IPS-20b (cell line): Measurements from ENCODE around the gene SLC7A10.

ENCODE experiments used
- H3K27ac ChIP-seq: one replicate; pipeline ENCODE4 v1.5.1; 2013; ENCODE audit warnings: low read length
- H3K27me3 ChIP-seq: 2 replicates; pipeline ENCODE4 v1.6.1; 2013; ENCODE audit warnings: mild to moderate bottlenecking, low read length, inconsistent platforms; ENCODE audit not compliant: insufficient read depth
- H3K36me3 ChIP-seq: 2 replicates; pipeline ENCODE4 v1.6.1; 2013; ENCODE audit warnings: low read depth, mild to moderate bottlenecking, inconsistent platforms, low read length, moderate library complexity; ENCODE audit not compliant: insufficient read depth
- H3K4me1 ChIP-seq: 2 replicates; pipeline ENCODE4 v1.6.1; 2013; ENCODE audit warnings: mild to moderate bottlenecking, control low read depth, inconsistent platforms, low read length, moderate library complexity; ENCODE audit not compliant: insufficient read depth
- H3K4me3 ChIP-seq: 2 replicates; pipeline ENCODE4 v1.5.1; 2013; ENCODE audit warnings: mild to moderate bottlenecking, low read length, inconsistent platforms
- H3K9ac ChIP-seq: 2 replicates; pipeline ENCODE4 v1.6.1; 2013; ENCODE audit warnings: low read depth, mild to moderate bottlenecking, inconsistent platforms, low read length, moderate library complexity
- H3K9me3 ChIP-seq: 2 replicates; pipeline ENCODE4 v1.6.1; 2013; ENCODE audit warnings: mild to moderate bottlenecking, low read depth, low read length, inconsistent platforms; ENCODE audit not compliant: insufficient read depth

Gene SLC7A10

DNA sequence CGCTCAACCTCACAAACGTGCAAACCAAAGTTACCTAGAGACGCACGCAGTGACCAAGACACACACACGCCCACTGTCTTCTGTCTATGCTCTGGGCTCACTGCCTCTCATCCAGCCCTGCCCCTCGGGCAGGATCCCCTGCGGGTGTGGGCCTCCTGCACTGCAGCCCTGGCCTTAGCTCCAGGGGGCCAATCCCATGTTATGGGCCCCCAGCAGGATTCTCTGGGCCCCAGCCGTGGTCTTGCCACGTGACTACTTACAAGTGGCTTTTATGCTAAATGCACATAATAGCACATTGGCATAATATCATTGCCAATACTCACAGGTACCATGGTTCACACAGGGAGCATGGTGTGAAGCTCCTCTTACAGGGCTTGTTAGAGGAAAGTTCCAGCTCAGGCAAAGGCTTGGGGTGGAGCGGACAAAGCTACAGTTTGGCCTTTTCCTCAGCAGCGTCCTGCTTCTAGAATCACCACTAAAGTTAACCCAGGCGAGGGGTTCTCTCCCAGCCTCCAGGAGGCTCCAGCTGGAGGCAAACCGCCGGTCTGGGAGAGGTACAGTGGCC lies 39.3 kb upstream of the SLC7A10 start:
- Histone ChIP-seq H3K36me3 (no peaks in the 10 kb centered on the region), H3K9ac (no peak overlapping the region), H3K9me3 (no peaks in the 10 kb centered on the region), H3K27me3 (no peaks in the 10 kb centered on the region), H3K4me3 (no peak overlapping the region), H3K4me1 (no peaks in the 10 kb centered on the region), H3K27ac (no peak overlapping the region)

DNA sequence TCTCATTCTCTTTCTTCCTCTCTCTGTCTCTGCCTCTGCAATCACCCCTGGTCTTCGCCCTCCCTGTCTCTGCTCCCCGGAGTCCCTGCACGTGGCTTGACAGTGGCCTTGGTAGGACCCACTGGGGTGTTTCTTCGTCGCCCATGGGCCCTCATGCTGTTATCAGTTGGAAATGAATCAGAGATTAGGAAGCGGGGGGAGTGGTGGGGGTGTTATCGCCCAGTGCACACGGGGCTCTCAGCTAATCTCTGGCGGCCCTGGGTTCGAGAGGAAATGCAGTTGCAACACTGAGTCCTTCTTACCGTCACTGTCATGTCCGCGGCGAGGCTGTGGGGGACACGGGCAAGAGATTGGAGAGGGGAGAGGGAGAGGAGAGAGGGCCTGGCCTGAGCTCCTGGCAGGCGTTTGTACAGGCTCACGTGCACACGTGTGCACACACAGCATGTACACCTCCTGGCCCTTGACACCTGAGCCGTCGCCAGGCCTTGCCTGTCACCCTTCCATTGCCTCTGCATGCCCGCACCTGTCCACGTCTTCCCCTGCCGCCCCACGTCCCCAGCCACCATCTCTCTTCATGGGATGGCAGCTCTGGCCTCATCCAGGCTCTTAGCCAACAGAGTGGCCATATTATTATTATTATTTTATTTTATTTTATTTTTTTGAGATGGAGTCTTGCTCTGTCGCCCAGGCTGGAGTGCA lies 37.8 kb upstream of the SLC7A10 start:
- no peak overlapping the region for H3K4me3 ChIP-seq
- no peaks in the 10 kb centered on the region for H3K36me3 ChIP-seq
- H3K4me1 ChIP-seq, result no peaks in the 10 kb centered on the region
- H3K27me3 ChIP-seq, result no peaks in the 10 kb centered on the region
- no peak overlapping the region for H3K27ac ChIP-seq
- no peaks in the 10 kb centered on the region for H3K9me3 ChIP-seq
- H3K9ac ChIP-seq, result no peak overlapping the region

- no peaks in the 10 kb centered on the region for H3K27me3 ChIP-seq
- no peak overlapping the region for H3K27ac ChIP-seq
- H3K9ac ChIP-seq, result no peak overlapping the region
- H3K36me3 ChIP-seq, result no peaks in the 10 kb centered on the region
- H3K4me1 ChIP-seq, result no peaks in the 10 kb centered on the region
- no peaks in the 10 kb centered on the region for H3K9me3 ChIP-seq
- no peak overlapping the region for H3K4me3 ChIP-seq
Measured at GRCh38 chr19:33261511-33262189, 36.0 kb upstream of the SLC7A10 start.

DNA sequence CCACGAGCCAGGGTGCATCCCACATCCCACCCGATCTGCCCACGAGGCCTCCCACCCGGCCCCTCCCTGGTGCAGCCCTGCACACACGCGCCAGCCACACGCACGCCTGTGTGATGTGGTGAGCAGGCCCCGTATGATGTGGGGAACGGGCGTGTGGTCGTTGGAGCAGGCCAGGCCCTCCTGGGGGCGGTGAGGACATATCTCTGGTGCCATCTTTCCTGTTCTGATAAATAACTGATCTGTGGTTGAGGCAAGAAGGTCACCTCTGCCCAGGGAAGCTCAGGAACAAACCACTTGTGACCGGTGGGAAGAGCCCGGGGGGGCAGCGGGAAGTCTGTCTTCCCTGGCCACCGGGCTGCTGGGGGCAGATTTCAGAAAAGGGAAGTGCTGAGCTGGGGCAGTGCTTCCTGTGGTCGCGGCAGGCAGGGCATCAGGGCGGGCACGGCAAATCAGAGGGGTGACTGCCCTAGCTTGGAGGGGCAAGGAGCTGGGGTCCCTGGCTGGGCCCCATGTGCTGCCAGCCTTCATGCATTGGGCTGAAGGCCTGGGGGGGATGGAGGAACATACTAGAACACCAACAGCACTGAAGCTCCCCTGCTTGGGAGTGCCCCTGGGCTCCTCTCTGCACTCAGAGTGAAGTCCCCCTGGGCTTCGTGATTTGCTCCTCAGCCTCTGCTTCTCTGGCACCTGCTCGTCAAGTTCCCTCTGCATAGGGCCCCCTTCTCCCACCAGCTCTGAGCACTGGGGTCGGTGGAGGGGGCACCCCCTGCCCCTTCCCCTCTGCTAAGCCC lies 35.2 kb upstream of the SLC7A10 start:
- Histone ChIP-seq H3K27ac (no peak overlapping the region), H3K9me3 (no peaks in the 10 kb centered on the region), H3K27me3 (no peaks in the 10 kb centered on the region), H3K4me3 (no peak overlapping the region), H3K9ac (no peak overlapping the region), H3K36me3 (no peaks in the 10 kb centered on the region), H3K4me1 (no peaks in the 10 kb centered on the region)

- H3K4me1 ChIP-seq, result no peaks in the 10 kb centered on the region
- no peak overlapping the region for H3K4me3 ChIP-seq
- H3K36me3 ChIP-seq, result no peaks in the 10 kb centered on the region
- H3K27ac ChIP-seq, result no peak overlapping the region
- no peaks in the 10 kb centered on the region for H3K9me3 ChIP-seq
- no peak overlapping the region for H3K9ac ChIP-seq
- H3K27me3 ChIP-seq, result no peaks in the 10 kb centered on the region
Measured at GRCh38 chr19:33259539-33259938, 33.9 kb upstream of the SLC7A10 start.

DNA sequence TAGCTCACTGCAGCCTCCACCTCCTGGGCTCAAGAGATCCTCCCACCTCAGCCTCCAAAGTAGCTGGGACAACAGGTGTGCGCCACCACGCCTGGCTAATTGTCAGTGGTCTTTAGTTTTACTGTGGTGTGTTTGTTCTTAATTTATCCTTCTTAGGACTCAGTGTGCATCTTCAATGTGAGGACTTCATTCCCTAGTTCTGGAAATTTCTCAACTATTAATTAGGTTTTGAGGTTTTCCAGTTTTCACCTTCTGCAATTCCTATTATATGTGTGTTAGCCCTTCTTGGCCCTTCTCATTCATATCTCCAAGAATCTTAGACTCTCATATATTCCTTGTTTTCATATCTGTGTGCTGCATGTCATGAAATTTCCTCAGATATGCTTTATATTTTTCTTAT lies 32.2 kb upstream of the SLC7A10 start:
- no peaks in the 10 kb centered on the region for H3K36me3 ChIP-seq
- no peaks in the 10 kb centered on the region for H3K9me3 ChIP-seq
- no peaks in the 10 kb centered on the region for H3K27me3 ChIP-seq
- no peaks in the 10 kb centered on the region for H3K4me1 ChIP-seq
- H3K4me3 ChIP-seq, result no peak overlapping the region
- H3K27ac ChIP-seq, result no peak overlapping the region
- no peak overlapping the region for H3K9ac ChIP-seq

DNA sequence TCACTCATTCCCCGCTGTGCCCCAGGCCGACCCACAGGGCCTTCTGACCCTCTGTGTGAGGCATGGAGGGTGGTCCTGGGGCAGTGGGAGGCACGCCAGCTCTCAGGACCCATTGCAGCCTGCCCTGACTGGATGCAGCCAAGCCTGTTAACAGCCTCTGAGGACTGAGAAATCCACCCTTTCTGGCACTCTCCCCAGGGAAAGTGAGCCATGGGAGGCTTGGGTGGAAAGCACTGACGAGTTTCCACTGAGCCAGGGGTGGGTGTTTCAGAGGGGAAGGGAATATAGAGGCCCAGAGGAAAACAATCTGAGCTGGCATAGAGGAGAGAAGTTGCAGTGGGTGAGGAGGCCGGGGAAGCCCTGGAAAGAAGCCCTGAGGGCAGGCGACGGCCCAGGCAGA lies 30.6 kb upstream of the SLC7A10 start:
- H3K27me3 ChIP-seq, result no peaks in the 10 kb centered on the region
- H3K9me3 ChIP-seq, result no peaks in the 10 kb centered on the region
- H3K27ac ChIP-seq, result no peak overlapping the region
- H3K4me1 ChIP-seq, result no peaks in the 10 kb centered on the region; the same call in 1 of the 2 replicates
- no peaks in the 10 kb centered on the region for H3K36me3 ChIP-seq
- H3K9ac ChIP-seq, result no peak overlapping the region
- H3K4me3 ChIP-seq, result no peak overlapping the region

DNA sequence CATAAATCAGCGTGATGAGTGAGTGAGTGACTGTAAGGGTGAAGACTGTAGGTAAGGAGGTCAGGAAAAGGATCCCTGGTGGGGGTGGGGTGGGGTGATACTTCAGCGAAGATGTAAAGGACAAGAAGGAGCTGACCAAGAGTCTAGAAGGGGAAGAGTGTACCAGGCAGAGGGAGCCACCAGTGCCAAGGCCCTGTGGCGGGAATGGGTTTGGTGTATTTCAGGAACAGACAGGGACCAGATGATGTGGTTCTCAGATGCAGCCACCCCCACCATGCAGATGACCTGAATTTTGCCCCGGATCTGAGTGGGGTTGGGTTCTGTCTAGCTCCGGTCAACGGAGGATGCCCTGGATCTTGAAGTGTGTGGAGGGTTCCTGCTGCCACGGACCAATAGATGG lies 30.1 kb upstream of the SLC7A10 start:
- Histone ChIP-seq H3K4me3 (no peak overlapping the region), H3K27ac (no peak overlapping the region), H3K36me3 (no peaks in the 10 kb centered on the region), H3K4me1 (no peaks in the 10 kb centered on the region; the same call in 1 of the 2 replicates), H3K27me3 (no peaks in the 10 kb centered on the region), H3K9me3 (no peaks in the 10 kb centered on the region), H3K9ac (no peak overlapping the region)

- H3K27ac ChIP-seq, result no peak overlapping the region
- no peaks in the 10 kb centered on the region; the same call in 1 of the 2 replicates for H3K4me1 ChIP-seq
- H3K27me3 ChIP-seq, result no peaks in the 10 kb centered on the region
- H3K9me3 ChIP-seq, result no peaks in the 10 kb centered on the region
- H3K9ac ChIP-seq, result no peak overlapping the region
- no peak overlapping the region for H3K4me3 ChIP-seq
- H3K36me3 ChIP-seq, result no peaks in the 10 kb centered on the region
Measured at GRCh38 chr19:33254245-33254824, 28.7 kb upstream of the SLC7A10 start.

GRCh38 chr19:33252971-33253370 lies 27.3 kb upstream of the SLC7A10 start:
- H3K36me3 ChIP-seq, result no peaks in the 10 kb centered on the region
- H3K9me3 ChIP-seq, result no peaks in the 10 kb centered on the region
- H3K4me1 ChIP-seq, result no peaks in the 10 kb centered on the region; the same call in 1 of the 2 replicates
- no peak overlapping the region for H3K4me3 ChIP-seq
- H3K9ac ChIP-seq, result no peak overlapping the region
- no peaks in the 10 kb centered on the region for H3K27me3 ChIP-seq
- H3K27ac ChIP-seq, result no peak overlapping the region

DNA sequence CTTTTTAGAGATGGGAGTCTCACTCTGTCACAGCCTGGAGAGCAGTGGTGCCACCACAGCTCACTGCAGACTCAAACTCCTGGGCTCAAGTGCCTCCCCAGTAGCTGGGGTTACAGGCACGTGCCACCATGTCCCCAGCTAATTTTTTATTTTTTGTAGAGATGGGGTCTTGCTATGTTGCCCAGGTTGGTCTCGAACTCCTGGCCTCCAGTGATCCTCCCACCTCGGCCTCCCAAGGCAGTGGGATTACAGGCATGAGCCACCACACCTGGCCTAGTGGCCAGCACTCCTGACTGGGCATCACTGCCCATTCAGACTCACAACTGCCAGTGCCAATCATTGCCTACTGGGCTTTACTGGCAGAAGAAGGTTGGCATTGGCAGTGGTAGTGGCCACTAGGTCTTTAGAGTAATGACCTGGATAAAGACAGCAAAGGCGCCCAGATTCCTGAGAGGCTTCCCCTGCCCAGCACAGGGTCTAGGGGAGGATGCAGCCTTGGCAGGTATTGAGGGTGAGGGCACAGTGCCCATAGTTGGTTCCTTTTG lies 26.8 kb upstream of the SLC7A10 start:
- H3K9me3 ChIP-seq, result no peaks in the 10 kb centered on the region
- H3K9ac ChIP-seq, result no peak overlapping the region
- no peaks in the 10 kb centered on the region for H3K36me3 ChIP-seq
- H3K4me3 ChIP-seq, result no peak overlapping the region
- H3K27ac ChIP-seq, result no peak overlapping the region
- H3K4me1 ChIP-seq, result no peaks in the 10 kb centered on the region; the same call in 1 of the 2 replicates
- H3K27me3 ChIP-seq, result no peaks in the 10 kb centered on the region
